ENCODE measurements around the gene PSME2. TPM values are rescaled to one million over a fixed set of nuclear protein-coding genes. Genes with fewer than 3 reads are reported as not detected.

PSME2 gene
- total and polyA plus RNA-seq, 2 experiments from 2014 or later: 38.3 to 164 TPM

- H3K4me3 ChIP-seq: no peak overlapping the region
- WGBS, 2 experiments (ENCODE audit: low coverage in 1 of 2, low lambda C conversion rate in 2 of 2, missing lambda C conversion rate in 2 of 2): 91% methylated on average over 14 of the region's 14 CpGs
- DNase-seq: no peak
- peaks cover 25% of the 10 kb centered on the region; the same call in 1 of the 2 replicates for H3K36me3 ChIP-seq (ENCODE audit: low read depth)
- peaks cover 10% of the 10 kb centered on the region for H3K4me1 ChIP-seq (ENCODE audit: insufficient read depth)
- no peaks in the 10 kb centered on the region for H4K20me1 ChIP-seq (ENCODE audit: insufficient read depth)
- peaks cover 22% of the 10 kb centered on the region for H3F3A ChIP-seq (ENCODE audit: insufficient read depth)
- in situ Hi-C loops (cut with MboI): no loop called here
- TF ChIP-seq EZH2phosphoT487 (IDR thresholded peaks at IDR 0.05; ENCODE audit: insufficient read depth, low read depth) (no peak), EZH2 (IDR thresholded peaks at IDR 0.05; ENCODE audit: insufficient read depth, poor library complexity, severe bottlenecking) (no peak)
- no peak overlapping the region for H2AFZ ChIP-seq
- H3K9me3 ChIP-seq (ENCODE audit: low read depth): no peaks in the 10 kb centered on the region
- H3K27me3 ChIP-seq (replicated peaks; ENCODE audit: insufficient read depth): no peaks in the 10 kb centered on the region
- peaks cover 12% of the 10 kb centered on the region for H3K79me2 ChIP-seq (ENCODE audit: insufficient read depth)
- H3K27ac ChIP-seq: no peak overlapping the region
- no peak overlapping the region for H3K9ac ChIP-seq
- no peak overlapping the region for H3K4me2 ChIP-seq (ENCODE audit: unreplicated experiment)
- H3K9me2 ChIP-seq (ENCODE audit: insufficient read depth): no peaks in the 10 kb centered on the region
Measured at GRCh38 chr14:24182110-24182882, 35.9 kb upstream of the PSME2 start.

DNA sequence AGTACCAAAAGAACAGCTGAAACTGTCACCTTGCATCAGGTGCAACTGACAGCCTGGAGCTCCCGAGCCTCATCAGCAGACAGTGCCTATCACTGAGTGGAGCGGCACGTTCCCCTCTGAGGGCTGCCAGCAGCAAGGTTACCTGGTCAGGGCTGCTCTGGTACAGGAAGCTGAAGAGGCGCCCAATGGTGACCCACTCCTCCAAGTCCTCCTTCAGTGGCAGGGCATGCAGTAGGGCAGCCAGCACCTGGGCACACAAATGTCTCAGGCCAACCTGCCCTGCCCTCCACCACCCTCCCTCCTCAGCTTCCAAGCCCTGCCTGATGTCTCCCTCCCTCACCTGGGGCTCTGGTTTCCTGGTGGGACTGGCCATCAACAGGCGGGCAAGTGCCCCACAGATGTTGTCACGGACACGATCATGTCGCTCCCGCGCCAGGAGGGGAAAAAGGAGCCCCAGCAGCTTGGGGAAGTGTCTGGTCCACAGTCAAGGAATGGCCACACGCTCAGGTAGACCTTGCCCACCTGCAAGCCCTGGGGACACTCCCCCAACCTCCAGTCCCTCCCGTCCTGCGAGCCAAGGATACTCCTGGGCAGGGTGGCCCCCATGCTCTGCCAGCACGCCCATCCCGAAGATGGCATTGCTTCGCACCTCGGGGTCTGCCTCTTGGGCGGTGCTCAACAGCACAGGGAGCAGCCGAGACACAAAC is 35.1 kb upstream of the PSME2 start:
- Histone ChIP-seq H3K27me3 (replicated peaks; ENCODE audit: insufficient read depth) (no peaks in the 10 kb centered on the region), H3K36me3 (ENCODE audit: low read depth) (peaks cover 28% of the 10 kb centered on the region; the same call in 1 of the 2 replicates)

DNA sequence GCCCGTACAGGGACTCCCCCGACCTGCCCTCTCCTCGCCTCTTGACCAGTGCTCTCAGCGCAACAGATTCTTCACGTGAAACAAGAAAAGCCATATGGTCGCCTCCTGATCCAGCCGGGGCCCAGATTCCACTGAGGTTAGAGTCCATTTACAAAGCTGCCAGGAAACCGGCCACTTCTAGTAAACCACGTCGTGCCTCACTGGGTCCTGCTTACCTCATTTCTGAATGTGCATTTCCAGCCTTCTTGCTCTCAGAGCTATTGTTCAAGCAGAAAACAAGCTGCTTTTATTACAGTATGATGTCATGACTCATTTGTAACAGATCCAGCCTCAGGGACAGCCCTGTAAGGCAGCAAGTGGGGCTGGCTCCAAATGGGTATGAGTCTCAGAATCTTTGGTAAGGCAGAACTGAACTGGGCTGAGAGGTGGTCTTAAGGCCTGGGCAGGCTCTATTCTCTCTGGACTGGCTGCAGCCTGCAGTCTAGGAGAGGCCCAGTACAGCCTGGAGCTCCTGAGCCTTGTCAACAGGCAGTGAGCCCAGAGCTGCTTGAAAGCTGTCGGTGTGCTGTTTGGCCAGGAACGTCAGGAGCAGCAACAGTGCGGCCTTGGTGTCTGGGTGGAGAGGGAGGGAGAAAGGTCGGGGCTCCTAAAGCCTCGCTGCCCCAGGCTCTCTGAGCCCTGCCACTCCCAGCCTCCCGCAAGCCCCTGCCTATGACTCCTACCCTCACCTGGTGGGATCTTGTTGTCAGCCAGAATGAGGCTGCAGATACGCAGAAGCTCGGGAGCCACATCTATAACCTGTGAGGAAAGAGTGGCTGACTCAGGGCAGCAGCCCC is 33.8 kb upstream of the PSME2 start:
- no peak for TF ChIP-seq EZH2phosphoT487 (IDR thresholded peaks at IDR 0.05; ENCODE audit: insufficient read depth, low read depth)
- no peak for TF ChIP-seq EZH2 (IDR thresholded peaks at IDR 0.05; ENCODE audit: insufficient read depth, poor library complexity, severe bottlenecking)
- peak overlapping the region; percentile 68 for H3K9ac ChIP-seq
- DNase-seq: peak; percentile 92
- peak overlapping the region; percentile 21 for H3K4me2 ChIP-seq (ENCODE audit: unreplicated experiment)
- no peaks in the 10 kb centered on the region for H3K79me2 ChIP-seq (ENCODE audit: insufficient read depth)
- peaks cover 9% of the 10 kb centered on the region; the same call in 1 of the 2 replicates for H3K4me1 ChIP-seq (ENCODE audit: insufficient read depth)
- no peaks in the 10 kb centered on the region for H4K20me1 ChIP-seq (ENCODE audit: insufficient read depth)
- 51 to 56% methylated on average over 17 to 18 of the region's 18 CpGs for WGBS, 2 experiments (ENCODE audit: low coverage in 1 of 2, low lambda C conversion rate in 2 of 2, missing lambda C conversion rate in 2 of 2)
- H3K36me3 ChIP-seq (ENCODE audit: low read depth): peaks cover 28% of the 10 kb centered on the region; the same call in 1 of the 2 replicates
- peaks cover 22% of the 10 kb centered on the region for H3F3A ChIP-seq (ENCODE audit: insufficient read depth)
- no peaks in the 10 kb centered on the region for H3K9me2 ChIP-seq (ENCODE audit: insufficient read depth)
- H2AFZ ChIP-seq: no peak overlapping the region
- H3K4me3 ChIP-seq: no peak overlapping the region
- H3K27me3 ChIP-seq (replicated peaks; ENCODE audit: insufficient read depth): no peaks in the 10 kb centered on the region
- peak overlapping the region; percentile 86 for H3K27ac ChIP-seq
- in situ Hi-C loops (cut with MboI): no loop called here
- no peaks in the 10 kb centered on the region for H3K9me3 ChIP-seq (ENCODE audit: low read depth)

More for the DNA sequence above, 35.1 kb upstream of the PSME2 start:
- H3K4me2 ChIP-seq (ENCODE audit: unreplicated experiment): no peak overlapping the region
- 90 to 95% methylated on average over 17 to 19 of the region's 19 CpGs for WGBS, 2 experiments (ENCODE audit: low coverage in 1 of 2, low lambda C conversion rate in 2 of 2, missing lambda C conversion rate in 2 of 2)
- DNase-seq: no peak
- TF ChIP-seq EZH2 (IDR thresholded peaks at IDR 0.05; ENCODE audit: insufficient read depth, poor library complexity, severe bottlenecking) (no peak), EZH2phosphoT487 (IDR thresholded peaks at IDR 0.05; ENCODE audit: insufficient read depth, low read depth) (no peak)
- in situ Hi-C loops (cut with MboI): no loop called here
- H3K79me2 ChIP-seq (ENCODE audit: insufficient read depth): peaks cover 4% of the 10 kb centered on the region
- no peak overlapping the region for H3K27ac ChIP-seq
- no peak overlapping the region for H2AFZ ChIP-seq
- no peaks in the 10 kb centered on the region for H3K9me2 ChIP-seq (ENCODE audit: insufficient read depth)
- peaks cover 22% of the 10 kb centered on the region for H3F3A ChIP-seq (ENCODE audit: insufficient read depth)
- H3K9me3 ChIP-seq (ENCODE audit: low read depth): no peaks in the 10 kb centered on the region
- peaks cover 9% of the 10 kb centered on the region; the same call in 1 of the 2 replicates for H3K4me1 ChIP-seq (ENCODE audit: insufficient read depth)
- H3K4me3 ChIP-seq: no peak overlapping the region
- H4K20me1 ChIP-seq (ENCODE audit: insufficient read depth): no peaks in the 10 kb centered on the region
- no peak overlapping the region for H3K9ac ChIP-seq

All from GM23248 (cell line).